ENCODE measurements around the gene MAGI2.

- no peak for TF ChIP-seq EZH2 (IDR thresholded peaks at IDR 0.05; ENCODE audit: insufficient read depth, poor library complexity, severe bottlenecking)
- TF ChIP-seq EZH2phosphoT487 (IDR thresholded peaks at IDR 0.05; ENCODE audit: insufficient read depth, low read depth), result no peak
Observed at GRCh38 chr7:79319369-79319768, 134.1 kb downstream of the MAGI2 start.
